ENCODE results near the gene SPDYE6. TPM values are rescaled to one million over a fixed set of nuclear protein-coding genes. Genes with fewer than 3 reads are reported as not detected.
A peak's percentile ranks its signal among the peaks of the same experiment; 100 is the strongest.
"Not testable (repeated sequence)": the region's sequence is repeated elsewhere in the genome, so short reads cannot be mapped to it uniquely, and the experiment has no call there.

SPDYE6 gene
- total RNA-seq: 0.18 TPM in 1 of 2 replicates, not detected in the other
- 2.2 and 2.4 TPM in 2 replicates for polyA plus RNA-seq

DNA sequence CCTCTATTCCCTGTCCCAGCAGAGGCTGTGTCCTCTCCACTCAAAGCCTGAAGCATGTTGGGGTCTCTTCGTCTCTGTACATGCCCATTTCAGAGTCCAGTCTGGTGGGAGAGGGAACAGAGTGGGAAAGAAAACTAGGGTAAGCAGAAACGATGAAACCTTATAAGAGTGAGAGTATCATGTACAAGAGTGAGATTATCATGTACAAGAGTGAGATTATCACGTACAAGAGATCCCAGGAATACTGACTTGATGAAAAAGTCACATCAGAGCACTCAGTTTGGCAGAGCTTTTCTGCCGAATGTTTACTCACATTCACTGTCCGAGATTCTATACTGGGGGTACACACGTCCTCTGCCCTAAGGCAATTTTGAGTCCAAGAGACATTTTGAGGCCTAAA lies at the start of gene SPDYE6:
TSS of gene SPDYE6 (minus strand) at position 101 of the 400 bp plus-strand sequence. CDS start 421 bp downstream, outside the sequence.
- H3K9me3 ChIP-seq (ENCODE audit: low read depth); H3K4me1 ChIP-seq (ENCODE audit: low read depth); H3K4me3 ChIP-seq; DNase-seq (ENCODE audit: low read depth in 1 of 2, low spot score in 1 of 2); H3K27ac ChIP-seq; H3K36me3 ChIP-seq; H3K27me3 ChIP-seq: not testable (repeated sequence)

GRCh38 chr7:102404862-102405188 lies 48.6 kb upstream of the SPDYE6 start:
- not testable (repeated sequence) for H3K27me3 ChIP-seq; H3K27ac ChIP-seq; DNase-seq (ENCODE audit: low read depth in 1 of 2, low spot score in 1 of 2); H3K4me1 ChIP-seq (ENCODE audit: low read depth); H3K4me3 ChIP-seq; H3K9me3 ChIP-seq (ENCODE audit: low read depth)
- peaks cover 59% of the 10 kb centered on the region for H3K36me3 ChIP-seq

- Histone ChIP-seq H3K27ac (peak overlapping the region; percentile 39), H3K9me3 (ENCODE audit: low read depth) (no peaks in the 10 kb centered on the region), H3K27me3 (no peaks in the 10 kb centered on the region), H3K4me3 (no peak overlapping the region), H3K36me3 (peaks cover 60% of the 10 kb centered on the region), H3K4me1 (ENCODE audit: low read depth) (no peaks in the 10 kb centered on the region)
- TF ChIP-seq CTCF (IDR thresholded peaks at IDR 0.05; ENCODE audit: low read depth, low read length): peak; percentile 64
- peak; percentile 64 for DNase-seq (ENCODE audit: low read depth in 1 of 2, low spot score in 1 of 2)
Measured at GRCh38 chr7:102404005-102404861, 48.0 kb upstream of the SPDYE6 start.

GRCh38 chr7:102403563-102403962 lies 47.3 kb upstream of the SPDYE6 start:
- no peaks in the 10 kb centered on the region for H3K27me3 ChIP-seq
- H3K9me3 ChIP-seq (ENCODE audit: low read depth): no peaks in the 10 kb centered on the region
- no peak overlapping the region for H3K4me3 ChIP-seq
- no peaks in the 10 kb centered on the region for H3K4me1 ChIP-seq (ENCODE audit: low read depth)
- no peak for DNase-seq (ENCODE audit: low read depth in 1 of 2, low spot score in 1 of 2)
- TF ChIP-seq CTCF (IDR thresholded peaks at IDR 0.05; ENCODE audit: low read depth, low read length): no peak
- H3K27ac ChIP-seq: peak overlapping the region; percentile 39
- H3K36me3 ChIP-seq: peaks cover 60% of the 10 kb centered on the region

GRCh38 chr7:102400360-102400759 lies 44.1 kb upstream of the SPDYE6 start:
- Histone ChIP-seq H3K4me3 (no peak overlapping the region), H3K36me3 (peaks cover 43% of the 10 kb centered on the region), H3K27ac (no peak overlapping the region), H3K9me3 (ENCODE audit: low read depth) (no peaks in the 10 kb centered on the region), H3K27me3 (no peaks in the 10 kb centered on the region), H3K4me1 (ENCODE audit: low read depth) (no peaks in the 10 kb centered on the region)
- no peak for DNase-seq (ENCODE audit: low read depth in 1 of 2, low spot score in 1 of 2)
- no peak for TF ChIP-seq CTCF (IDR thresholded peaks at IDR 0.05; ENCODE audit: low read depth, low read length)

GRCh38 chr7:102398543-102398942 lies 42.3 kb upstream of the SPDYE6 start:
- H3K36me3 ChIP-seq: peaks cover 43% of the 10 kb centered on the region
- TF ChIP-seq CTCF (IDR thresholded peaks at IDR 0.05; ENCODE audit: low read depth, low read length): no peak
- DNase-seq (ENCODE audit: low read depth in 1 of 2, low spot score in 1 of 2): no peak

More at GRCh38 chr7:102398543-102398942, 42.3 kb upstream of the SPDYE6 start:
- Histone ChIP-seq H3K27me3 (no peaks in the 10 kb centered on the region), H3K9me3 (ENCODE audit: low read depth) (no peaks in the 10 kb centered on the region), H3K4me1 (ENCODE audit: low read depth) (no peaks in the 10 kb centered on the region), H3K27ac (no peak overlapping the region), H3K4me3 (no peak overlapping the region)
